ENCODE results near the gene TAF11L7. TPM values are rescaled to one million over a fixed set of nuclear protein-coding genes. Genes with fewer than 3 reads are reported as not detected.

Gene TAF11L7
- total and polyA plus RNA-seq, 10 of the 15 experiments (the other 5 are each of a cell fraction or from before 2014, with no cell fraction given): not detected

DNA sequence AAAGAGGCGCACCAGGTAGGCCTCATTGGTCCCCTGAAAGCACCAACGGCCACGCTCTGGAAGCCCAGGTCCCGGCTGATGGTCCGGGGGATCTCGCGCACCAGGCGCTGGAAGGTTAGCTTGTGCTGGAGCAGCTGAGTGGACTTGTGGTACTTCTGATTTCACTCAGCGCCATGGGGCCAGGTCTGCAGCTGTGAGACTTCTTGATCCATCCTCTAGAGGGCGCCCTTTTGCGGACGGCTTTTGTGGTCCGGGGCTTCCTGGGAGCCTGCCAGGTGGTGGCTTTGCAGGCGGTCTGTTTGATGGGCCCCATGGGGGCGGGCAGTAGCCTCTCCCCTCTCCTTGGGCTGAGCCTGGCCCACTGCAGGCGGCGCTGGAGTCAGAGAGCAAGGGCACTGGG is 35.1 kb upstream of the TAF11L7 start:
- intact Hi-C loops (cut with micrococcal nuclease; ENCODE audit: unreplicated experiment) (no loop called here), in situ Hi-C loops (cut with MboI) (no loop called here)
- no peak for DNase-seq (ENCODE audit: low read depth, low spot score)
- Histone ChIP-seq H3K9ac (ENCODE audit: control insufficient read depth, insufficient read depth, low read length) (no peak overlapping the region), H3K27me3 (replicated peaks in 1 of 2; ENCODE audit: control insufficient read depth in 2 of 2, insufficient read depth in 2 of 2, low read length in 1 of 2) (no peaks in the 10 kb centered on the region), H3K79me2 (ENCODE audit: control insufficient read depth, insufficient read depth, low read length) (no peaks in the 10 kb centered on the region), H3K36me3 (ENCODE audit: control insufficient read depth in 2 of 2, insufficient read depth in 2 of 2, low read length in 1 of 2) (no peaks in the 10 kb centered on the region), H3K4me1 (ENCODE audit: control insufficient read depth, insufficient read depth, low read length) (no peaks in the 10 kb centered on the region), H3K9me3 (replicated peaks; ENCODE audit: control insufficient read depth, insufficient read depth, low read length) (no peaks in the 10 kb centered on the region), H3K27ac (ENCODE audit: control insufficient read depth, insufficient read depth) (no peak overlapping the region), H3K4me3 (no peak overlapping the region), H2AFZ (ENCODE audit: control insufficient read depth, low read depth, low read length) (no peak overlapping the region), H4K20me1 (ENCODE audit: control insufficient read depth, insufficient read depth) (no peaks in the 10 kb centered on the region), H3K4me2 (ENCODE audit: control insufficient read depth, insufficient read depth) (no peak overlapping the region)
- no peak for FAIRE-seq
- TF ChIP-seq, protein P1, sequence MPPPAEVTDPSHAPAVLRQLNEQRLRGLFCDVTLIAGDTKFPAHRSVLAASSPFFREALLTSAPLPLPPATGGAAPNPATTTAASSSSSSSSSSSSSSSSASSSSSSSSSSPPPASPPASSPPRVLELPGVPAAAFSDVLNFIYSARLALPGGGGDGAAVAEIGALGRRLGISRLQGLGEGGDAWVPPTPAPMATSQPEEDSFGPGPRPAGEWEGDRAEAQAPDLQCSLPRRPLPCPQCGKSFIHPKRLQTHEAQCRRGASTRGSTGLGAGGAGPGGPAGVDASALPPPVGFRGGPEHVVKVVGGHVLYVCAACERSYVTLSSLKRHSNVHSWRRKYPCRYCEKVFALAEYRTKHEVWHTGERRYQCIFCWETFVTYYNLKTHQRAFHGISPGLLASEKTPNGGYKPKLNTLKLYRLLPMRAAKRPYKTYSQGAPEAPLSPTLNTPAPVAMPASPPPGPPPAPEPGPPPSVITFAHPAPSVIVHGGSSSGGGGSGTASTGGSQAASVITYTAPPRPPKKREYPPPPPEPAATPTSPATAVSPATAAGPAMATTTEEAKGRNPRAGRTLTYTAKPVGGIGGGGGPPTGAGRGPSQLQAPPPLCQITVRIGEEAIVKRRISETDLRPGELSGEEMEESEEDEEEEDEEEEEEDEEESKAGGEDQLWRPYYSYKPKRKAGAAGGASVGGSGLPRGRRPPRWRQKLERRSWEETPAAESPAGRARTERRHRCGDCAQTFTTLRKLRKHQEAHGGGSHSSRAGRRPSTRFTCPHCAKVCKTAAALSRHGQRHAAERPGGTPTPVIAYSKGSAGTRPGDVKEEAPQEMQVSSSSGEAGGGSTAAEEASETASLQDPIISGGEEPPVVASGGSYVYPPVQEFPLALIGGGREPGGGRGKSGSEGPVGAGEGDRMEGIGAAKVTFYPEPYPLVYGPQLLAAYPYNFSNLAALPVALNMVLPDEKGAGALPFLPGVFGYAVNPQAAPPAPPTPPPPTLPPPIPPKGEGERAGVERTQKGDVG (CRISPR knock-in tag; IDR thresholded peaks at IDR 0.05): no peak
- TF ChIP-seq ATF7 (IDR thresholded peaks at IDR 0.05; ENCODE audit: low read depth) (no peak), SKIL (IDR thresholded peaks at IDR 0.05; ENCODE audit: low read depth, poor library complexity, severe bottlenecking) (no peak), SUPT20H (IDR thresholded peaks at IDR 0.05; ENCODE audit: borderline replicate concordance, control insufficient read depth, low read depth, low read length) (no peak), HDGF (IDR thresholded peaks at IDR 0.05) (no peak), ZNF217 (IDR thresholded peaks at IDR 0.05) (no peak), POU2F2 (IDR thresholded peaks at IDR 0.05; ENCODE audit: borderline replicate concordance, low read depth, low read length) (no peak)
- WGBS (ENCODE audit: insufficient coverage, insufficient replicate concordance, low lambda C conversion rate, missing lambda C conversion rate): 62% methylated on average over 17 of the region's 17 CpGs
- RAD21 ChIA-PET (ENCODE audit: unreplicated experiment): no interaction called here
- CTCF ChIA-PET: no interaction called here
- SMC1A ChIA-PET (ENCODE audit: uncharacterized antibody, unreplicated experiment): no interaction called here
- POLR2A ChIA-PET: no interaction called here
- BruUV-seq (replicated peaks): no TSS peak
- ATAC-seq: no peak

Data from GM12878 (cell line).